HEK293 (cell line): ENCODE results near the gene NAV1.

ENCODE experiments used
- CTCF ChIA-PET: fragments of 350-600 bp; formaldehyde crosslinking; extraction: SDS; loops from one replicate; lab custom pipeline; 2021; ENCODE audit warnings: antibody characterized with exemption; lab: Yijun Ruan, JAX
- POLR2A ChIA-PET: fragments of 300-600 bp; formaldehyde crosslinking; extraction: SDS; loops from one replicate; lab custom pipeline; 2020; ENCODE audit warnings: antibody characterized with exemption, inconsistent platforms; lab: Yijun Ruan, JAX
- H3K27ac ChIP-seq: fragments of 200-500 bp; sonication (Bioruptor generic); 2 replicates; pipeline ENCODE4 v1.5.1; 2014; ENCODE audit warnings: low read depth, low read length, control low read depth, inconsistent platforms; ENCODE audit errors: extremely low read depth
- H3K36me3 ChIP-seq, 2 experiments: fragments of 200-500 bp in 1 of 2; sonication (Bioruptor generic) in 1 of 2; 1 replicate in 1 of 2; 2 replicates in 1 of 2; pipeline ENCODE4 v1.5.1; 2014 to 2017; ENCODE audit warnings: inconsistent platforms in 2 of 2, low read length in 2 of 2; ENCODE audit not compliant: control insufficient read depth in 2 of 2, insufficient read depth in 1 of 2
- H3K4me1 ChIP-seq: fragments of 200-500 bp; sonication (Bioruptor generic); 2 replicates; pipeline ENCODE4 v1.5.1; 2014; ENCODE audit warnings: mild to moderate bottlenecking, low read length, inconsistent platforms; ENCODE audit not compliant: control insufficient read depth, insufficient read depth
- H3K4me3 ChIP-seq: 2 replicates; pipeline ENCODE4 v1.5.1; 2011; ENCODE audit warnings: low read depth, mild to moderate bottlenecking, control low read depth, low read length, moderate library complexity
- H3K9me3 ChIP-seq: fragments of 200-500 bp; sonication (Bioruptor generic); 2 replicates; pipeline ENCODE4 v1.5.1; 2014; ENCODE audit warnings: low read depth, low read length, inconsistent platforms; ENCODE audit not compliant: control insufficient read depth, insufficient read depth
- BCL11A ChIP-seq: fragments of 450-650 bp; formaldehyde crosslinking; IDR thresholded peaks from 2 replicates; pipeline ENCODE4 v1.5.1; 2016; ENCODE audit warnings: low read depth, missing biosample characterization, missing genetic modification characterization
- GLI4 ChIP-seq: fragments of 450-650 bp; formaldehyde crosslinking; IDR thresholded peaks from 2 replicates; pipeline ENCODE4 v1.5.1; 2016; ENCODE audit warnings: missing biosample characterization, missing genetic modification characterization
- HOXA7 ChIP-seq: sonication (generic); formaldehyde crosslinking; IDR thresholded peaks from 2 replicates; pipeline ENCODE4 v1.8.1; 2022; ENCODE audit warnings: missing genetic modification reagents, borderline replicate concordance
- KLF8 ChIP-seq: fragments of 450-650 bp; formaldehyde crosslinking; IDR thresholded peaks from 2 replicates; pipeline ENCODE4 v1.5.1; 2016; ENCODE audit warnings: missing biosample characterization, missing genetic modification characterization
- MEIS1 ChIP-seq: sonication (generic); formaldehyde crosslinking; IDR thresholded peaks from 2 replicates; pipeline ENCODE4 v1.8.1; 2022; ENCODE audit warnings: missing genetic modification reagents, mild to moderate bottlenecking, borderline replicate concordance
- PRDM10 ChIP-seq: fragments of 450-650 bp; formaldehyde crosslinking; IDR thresholded peaks from 2 replicates; pipeline ENCODE4 v1.5.1; 2016; ENCODE audit warnings: missing biosample characterization, missing genetic modification characterization
- ZBTB21 ChIP-seq: fragments of 450-650 bp; formaldehyde crosslinking; IDR thresholded peaks from 2 replicates; pipeline ENCODE4 v1.5.1; 2017; ENCODE audit warnings: missing biosample characterization, missing genetic modification characterization
- ZFHX2 ChIP-seq: fragments of 450-650 bp; formaldehyde crosslinking; conservative IDR thresholded peaks from 2 replicates; pipeline ENCODE4 v1.5.1; 2016; ENCODE audit warnings: missing biosample characterization, missing genetic modification characterization
- ZIC2 ChIP-seq: fragments of 450-650 bp; formaldehyde crosslinking; IDR thresholded peaks from 2 replicates; pipeline ENCODE4 v1.5.1; 2016; ENCODE audit warnings: missing biosample characterization, missing genetic modification characterization
- ZNF112 ChIP-seq: fragments of 450-650 bp; formaldehyde crosslinking; IDR thresholded peaks from 2 replicates; pipeline ENCODE4 v1.5.0; 2017; ENCODE audit warnings: missing biosample characterization, missing genetic modification characterization
- ZNF132 ChIP-seq: fragments of 450-650 bp; formaldehyde crosslinking; IDR thresholded peaks from 2 replicates; pipeline ENCODE4 v1.5.1; 2017; ENCODE audit warnings: missing biosample characterization, missing genetic modification characterization, borderline replicate concordance
- ZNF175 ChIP-seq: fragments of 450-650 bp; formaldehyde crosslinking; IDR thresholded peaks from 2 replicates; pipeline ENCODE4 v1.5.1; 2016; ENCODE audit warnings: missing biosample characterization, missing genetic modification characterization
- ZNF2 ChIP-seq: fragments of 450-650 bp; formaldehyde crosslinking; IDR thresholded peaks from 2 replicates; pipeline ENCODE4 v1.5.1; 2016; ENCODE audit warnings: missing biosample characterization, missing genetic modification characterization
- ZNF302 ChIP-seq: fragments of 450-650 bp; formaldehyde crosslinking; IDR thresholded peaks from 2 replicates; pipeline ENCODE4 v1.5.1; 2016; ENCODE audit warnings: missing biosample characterization, missing genetic modification characterization, low read depth
- ZNF416 ChIP-seq: fragments of 450-650 bp; formaldehyde crosslinking; IDR thresholded peaks from 2 replicates; pipeline ENCODE4 v1.5.1; 2016; ENCODE audit warnings: missing biosample characterization, missing genetic modification characterization
- ZNF48 ChIP-seq: fragments of 450-650 bp; formaldehyde crosslinking; IDR thresholded peaks from 2 replicates; pipeline ENCODE4 v1.5.1; 2016; ENCODE audit warnings: missing biosample characterization, missing genetic modification characterization
- ZNF488 ChIP-seq: fragments of 450-650 bp; formaldehyde crosslinking; IDR thresholded peaks from 2 replicates; pipeline ENCODE4 v1.5.1; 2016; ENCODE audit warnings: missing biosample characterization, missing genetic modification characterization
- ZNF510 ChIP-seq: fragments of 450-650 bp; formaldehyde crosslinking; IDR thresholded peaks from 2 replicates; pipeline ENCODE4 v1.5.1; 2018; ENCODE audit warnings: mild to moderate bottlenecking, missing genetic modification characterization, missing biosample characterization; ENCODE audit not compliant: insufficient replicate concordance
- ZNF624 ChIP-seq: fragments of 450-650 bp; formaldehyde crosslinking; IDR thresholded peaks from 2 replicates; pipeline ENCODE4 v1.5.1; 2017; ENCODE audit warnings: missing biosample characterization, missing genetic modification characterization
- ZNF785 ChIP-seq: fragments of 450-650 bp; formaldehyde crosslinking; IDR thresholded peaks from 2 replicates; pipeline ENCODE4 v1.5.1; 2016; ENCODE audit warnings: missing biosample characterization, missing genetic modification characterization
- ZNF792 ChIP-seq: fragments of 450-650 bp; formaldehyde crosslinking; IDR thresholded peaks from 2 replicates; pipeline ENCODE4 v1.5.1; 2016; ENCODE audit warnings: missing biosample characterization, missing genetic modification characterization
- TF ChIP-seq, protein P1 (sequence below): fragments of 450-650 bp; formaldehyde crosslinking; IDR thresholded peaks from 2 replicates; pipeline ENCODE4 v1.5.1; 2016; ENCODE audit warnings: missing biosample characterization, missing genetic modification characterization, low read depth

NAV1 gene

GRCh38 chr1:201515062-201515750 is 23.7 kb upstream of the NAV1 start:
- Histone ChIP-seq H3K4me1 (no peaks in the 10 kb centered on the region), H3K36me3 (no peaks in the 10 kb centered on the region), H3K9me3 (no peaks in the 10 kb centered on the region), H3K27ac (no peak overlapping the region), H3K4me3 (no peak overlapping the region)
- ChIA-PET POLR2A (no interaction called here), CTCF (interaction anchor here (0.6 to 11.1 kb wide), 11 partner anchors 10 to 79 kb away, joined by 3 to 471 read pairs (median 4); no protein-coding TSS in a partner anchor)
- TF ChIP-seq ZNF175: no peak
- no peak for TF ChIP-seq ZNF416 (tag by site-specific recombination)
- TF ChIP-seq PRDM10 (tag by site-specific recombination): peak; percentile 52

DNA sequence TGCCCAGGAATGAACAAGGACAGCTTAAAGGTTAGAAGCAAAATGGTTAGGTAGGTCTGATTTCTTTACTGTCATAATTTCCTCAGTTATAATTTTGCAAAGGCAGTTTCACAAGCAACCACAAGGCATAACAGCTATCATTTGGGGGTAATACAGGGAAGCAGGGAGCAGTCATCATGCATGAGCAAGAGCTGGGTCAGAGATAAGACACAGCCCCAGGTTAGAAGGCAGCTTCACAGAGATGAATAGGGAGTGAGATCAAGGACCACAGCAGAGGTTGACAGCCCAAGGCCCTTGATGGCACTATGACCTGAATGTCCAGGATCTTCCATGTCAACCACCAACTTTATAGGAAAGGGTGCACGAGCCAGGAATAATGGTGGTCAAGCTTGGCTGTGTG is 23.0 kb upstream of the NAV1 start:
- Histone ChIP-seq H3K27ac (no peak overlapping the region), H3K36me3 (no peaks in the 10 kb centered on the region), H3K4me3 (no peak overlapping the region), H3K9me3 (no peaks in the 10 kb centered on the region), H3K4me1 (no peaks in the 10 kb centered on the region)
- CTCF ChIA-PET: interaction anchor here (0.7 to 11.1 kb wide), 9 partner anchors 9 to 80 kb away, joined by 3 to 471 read pairs (median 3); partner anchors contain the start of gene CSRP1
- POLR2A ChIA-PET: interaction anchor here (0.9 kb wide), 1 partner anchor 34 kb away, joined by 3 read pairs; no protein-coding TSS in a partner anchor
- no peak for TF ChIP-seq ZFHX2 (tag by site-specific recombination)
- TF ChIP-seq, protein P1, sequence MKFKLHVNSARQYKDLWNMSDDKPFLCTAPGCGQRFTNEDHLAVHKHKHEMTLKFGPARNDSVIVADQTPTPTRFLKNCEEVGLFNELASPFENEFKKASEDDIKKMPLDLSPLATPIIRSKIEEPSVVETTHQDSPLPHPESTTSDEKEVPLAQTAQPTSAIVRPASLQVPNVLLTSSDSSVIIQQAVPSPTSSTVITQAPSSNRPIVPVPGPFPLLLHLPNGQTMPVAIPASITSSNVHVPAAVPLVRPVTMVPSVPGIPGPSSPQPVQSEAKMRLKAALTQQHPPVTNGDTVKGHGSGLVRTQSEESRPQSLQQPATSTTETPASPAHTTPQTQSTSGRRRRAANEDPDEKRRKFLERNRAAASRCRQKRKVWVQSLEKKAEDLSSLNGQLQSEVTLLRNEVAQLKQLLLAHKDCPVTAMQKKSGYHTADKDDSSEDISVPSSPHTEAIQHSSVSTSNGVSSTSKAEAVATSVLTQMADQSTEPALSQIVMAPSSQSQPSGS (tag by site-specific recombination): no peak
- TF ChIP-seq ZNF510 (tag by site-specific recombination): no peak
- TF ChIP-seq HOXA7 (CRISPR knock-in tag): no peak
- TF ChIP-seq ZNF488 (tag by site-specific recombination): no peak
- TF ChIP-seq ZNF302: no peak
- TF ChIP-seq GLI4 (tag by site-specific recombination): no peak
- TF ChIP-seq ZNF2 (tag by site-specific recombination): no peak
- TF ChIP-seq MEIS1 (CRISPR knock-in tag): no peak
- no peak for TF ChIP-seq ZNF112
- TF ChIP-seq ZNF132 (tag by site-specific recombination): no peak
- TF ChIP-seq KLF8: no peak
- TF ChIP-seq BCL11A (tag by site-specific recombination): no peak
- TF ChIP-seq ZNF48 (tag by site-specific recombination): no peak
- TF ChIP-seq ZNF785 (tag by site-specific recombination): no peak
- no peak for TF ChIP-seq ZIC2 (tag by site-specific recombination)
- no peak for TF ChIP-seq ZBTB21 (tag by site-specific recombination)
- TF ChIP-seq ZNF624 (tag by site-specific recombination): no peak
- no peak for TF ChIP-seq ZNF792 (tag by site-specific recombination)
